A673 (cell line): ENCODE measurements around the gene SLX4IP. TPM values are rescaled to one million over a fixed set of nuclear protein-coding genes. Genes with fewer than 3 reads are reported as not detected.
"Not testable (repeated sequence)": the region's sequence is repeated elsewhere in the genome, so short reads cannot be mapped to it uniquely, and the experiment has no call there.

Experiments used
- BruUV-seq: library from RNA; stranded (reverse); fragments of 400-500 nt; replicated peaks from 2 replicates; lab custom pipeline; 2021; lab: Mats Ljungman, UMichigan
- CTCF ChIA-PET: fragments of 300-600 bp; sonication (Branson Sonifier 250); formaldehyde crosslinking; loops from one replicate; lab custom pipeline; 2022; ENCODE audit warnings: antibody characterized with exemption; lab: Charles Lee
- POLR2A ChIA-PET: fragments of 300-600 bp; sonication (Branson Sonifier 250); formaldehyde crosslinking; loops from one replicate; lab custom pipeline; 2022; ENCODE audit warnings: antibody characterized with exemption; ENCODE audit not compliant: low non-redundant PET; lab: Charles Lee
- DNase-seq: peaks from one replicate; pipeline ENCODE4 v3.0.0-alpha.2; 2015; ENCODE audit warnings: low spot score
- H3K27ac ChIP-seq: fragments of 200-600 bp; sonication (generic); 2 replicates; pipeline ENCODE4 v1.5.1; 2016; ENCODE audit warnings: mixed run types, low read depth, mild to moderate bottlenecking, mixed read lengths, antibody characterized with exemption, low read length; ENCODE audit not compliant: poor library complexity, severe bottlenecking
- H3K27me3 ChIP-seq: fragments of 200-600 bp; sonication (generic); replicated peaks from 2 replicates; pipeline ENCODE4 v1.6.1; 2017; ENCODE audit warnings: mixed run types, low read depth, mild to moderate bottlenecking, mixed read lengths, antibody characterized with exemption, low read length; ENCODE audit not compliant: insufficient read depth, poor library complexity
- H3K36me3 ChIP-seq: fragments of 200-600 bp; sonication (generic); 2 replicates; pipeline ENCODE4 v1.6.1; 2016; ENCODE audit warnings: mixed run types, mild to moderate bottlenecking, mixed read lengths, antibody characterized with exemption, low read length; ENCODE audit not compliant: insufficient read depth, poor library complexity, severe bottlenecking
- H3K4me1 ChIP-seq: fragments of 200-600 bp; sonication (generic); 2 replicates; pipeline ENCODE4 v1.6.1; 2017; ENCODE audit warnings: mixed run types, mild to moderate bottlenecking, mixed read lengths, antibody characterized with exemption, low read length; ENCODE audit not compliant: insufficient read depth, poor library complexity, severe bottlenecking
- H3K4me3 ChIP-seq: fragments of 200-600 bp; sonication (generic); 2 replicates; pipeline ENCODE4 v1.5.1; 2016; ENCODE audit warnings: low read depth, mixed run types, mild to moderate bottlenecking, mixed read lengths, low read length; ENCODE audit not compliant: poor library complexity, severe bottlenecking
- H3K9me3 ChIP-seq: fragments of 200-600 bp; sonication (generic); 2 replicates; pipeline ENCODE4 v1.6.1; 2016; ENCODE audit warnings: mixed run types, low read depth, mild to moderate bottlenecking, mixed read lengths, antibody characterized with exemption, low read length; ENCODE audit not compliant: poor library complexity, severe bottlenecking
- EZH2 ChIP-seq: fragments of 200-600 bp; sonication (generic); IDR thresholded peaks from 2 replicates; pipeline ENCODE4 v1.6.1; 2017; ENCODE audit warnings: borderline replicate concordance, low read depth, mild to moderate bottlenecking, mixed read lengths, antibody characterized with exemption, low read length; ENCODE audit not compliant: poor library complexity, severe bottlenecking
- intact Hi-C: fragments of 100-400 bp; cut with micrococcal nuclease; formaldehyde crosslinking; loops from one replicate; pipeline ENCODE4 v1.10.0; 2022; ENCODE audit not compliant: unreplicated experiment
- total RNA-seq: library from RNA; stranded (reverse); gene quantifications from 2 replicates; pipeline ENCODE4 v1.2.3, GENCODE V29; 2021
- TF ChIP-seq, protein P1 (sequence below): fragments of 300-800, 200-600 bp; sonication (generic); conservative IDR thresholded peaks from 2 replicates; pipeline ENCODE4 v1.5.1; 2017; ENCODE audit warnings: low read depth, mild to moderate bottlenecking, antibody characterized with exemption, low read length, moderate library complexity, mixed read lengths

The SLX4IP gene
- total RNA-seq, 1 experiment from 2014 or later = 9.8 TPM

DNA sequence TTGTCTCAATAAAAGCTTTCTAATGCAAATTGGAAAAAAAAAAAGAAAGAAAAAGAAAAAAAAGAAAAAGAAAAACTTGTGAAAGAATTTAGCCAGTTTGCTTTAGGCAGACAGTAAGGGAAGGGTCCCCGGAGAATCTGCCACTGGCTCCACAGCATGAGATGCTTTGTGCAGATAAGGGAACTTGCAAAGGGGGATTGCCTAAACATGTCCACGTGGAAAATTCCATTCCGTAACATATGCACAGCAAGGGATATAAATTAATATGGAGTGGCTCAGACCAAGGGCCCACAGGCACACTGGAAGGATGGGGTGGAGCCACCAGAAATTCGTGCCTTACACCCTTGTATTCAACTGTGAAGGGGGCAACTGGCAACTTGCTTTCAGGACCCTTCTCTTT, 46.5 kb upstream of the SLX4IP start:
- no TSS peak for BruUV-seq
- no peak for TF ChIP-seq EZH2
- H3K9me3 ChIP-seq = no peaks in the 10 kb centered on the region
- peak; percentile 45 for DNase-seq
- no peaks in the 10 kb centered on the region for H3K36me3 ChIP-seq
- H3K27me3 ChIP-seq = no peaks in the 10 kb centered on the region
- POLR2A ChIA-PET = no interaction called here
- H3K4me3 ChIP-seq = no peak overlapping the region
- H3K27ac ChIP-seq = no peak overlapping the region
- CTCF ChIA-PET = no interaction called here
- H3K4me1 ChIP-seq = no peaks in the 10 kb centered on the region
- intact Hi-C loops = no loop called here

DNA sequence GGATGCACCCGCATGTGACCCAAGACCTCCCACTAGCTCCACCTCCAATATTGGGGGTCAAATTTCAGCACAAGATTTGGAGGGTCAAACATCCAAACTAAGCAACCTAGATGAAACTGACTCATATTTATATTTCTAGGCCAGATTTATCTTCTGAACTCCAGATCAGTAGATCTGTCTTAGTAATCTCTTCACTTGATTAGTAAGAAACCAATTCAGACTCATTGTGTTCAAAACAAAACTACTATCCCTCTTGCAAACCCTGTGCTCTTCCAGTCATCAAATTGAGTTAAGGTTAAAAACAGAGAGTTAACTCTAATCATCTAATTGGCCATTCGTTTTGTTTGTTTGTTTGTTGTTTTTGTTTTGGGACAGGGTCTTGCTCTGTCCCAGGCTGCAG, 44.4 kb upstream of the SLX4IP start:
- no peak overlapping the region for H3K4me3 ChIP-seq
- DNase-seq = no peak
- no peak overlapping the region for H3K27ac ChIP-seq
- no peaks in the 10 kb centered on the region for H3K27me3 ChIP-seq
- H3K36me3 ChIP-seq = no peaks in the 10 kb centered on the region
- BruUV-seq = no TSS peak
- no peaks in the 10 kb centered on the region for H3K9me3 ChIP-seq
- H3K4me1 ChIP-seq = no peaks in the 10 kb centered on the region
- ChIA-PET CTCF (no interaction called here), POLR2A (no interaction called here)
- intact Hi-C loops = no loop called here
- TF ChIP-seq EZH2 = no peak
- TF ChIP-seq, protein P1, sequence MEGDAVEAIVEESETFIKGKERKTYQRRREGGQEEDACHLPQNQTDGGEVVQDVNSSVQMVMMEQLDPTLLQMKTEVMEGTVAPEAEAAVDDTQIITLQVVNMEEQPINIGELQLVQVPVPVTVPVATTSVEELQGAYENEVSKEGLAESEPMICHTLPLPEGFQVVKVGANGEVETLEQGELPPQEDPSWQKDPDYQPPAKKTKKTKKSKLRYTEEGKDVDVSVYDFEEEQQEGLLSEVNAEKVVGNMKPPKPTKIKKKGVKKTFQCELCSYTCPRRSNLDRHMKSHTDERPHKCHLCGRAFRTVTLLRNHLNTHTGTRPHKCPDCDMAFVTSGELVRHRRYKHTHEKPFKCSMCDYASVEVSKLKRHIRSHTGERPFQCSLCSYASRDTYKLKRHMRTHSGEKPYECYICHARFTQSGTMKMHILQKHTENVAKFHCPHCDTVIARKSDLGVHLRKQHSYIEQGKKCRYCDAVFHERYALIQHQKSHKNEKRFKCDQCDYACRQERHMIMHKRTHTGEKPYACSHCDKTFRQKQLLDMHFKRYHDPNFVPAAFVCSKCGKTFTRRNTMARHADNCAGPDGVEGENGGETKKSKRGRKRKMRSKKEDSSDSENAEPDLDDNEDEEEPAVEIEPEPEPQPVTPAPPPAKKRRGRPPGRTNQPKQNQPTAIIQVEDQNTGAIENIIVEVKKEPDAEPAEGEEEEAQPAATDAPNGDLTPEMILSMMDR = no peak

DNA sequence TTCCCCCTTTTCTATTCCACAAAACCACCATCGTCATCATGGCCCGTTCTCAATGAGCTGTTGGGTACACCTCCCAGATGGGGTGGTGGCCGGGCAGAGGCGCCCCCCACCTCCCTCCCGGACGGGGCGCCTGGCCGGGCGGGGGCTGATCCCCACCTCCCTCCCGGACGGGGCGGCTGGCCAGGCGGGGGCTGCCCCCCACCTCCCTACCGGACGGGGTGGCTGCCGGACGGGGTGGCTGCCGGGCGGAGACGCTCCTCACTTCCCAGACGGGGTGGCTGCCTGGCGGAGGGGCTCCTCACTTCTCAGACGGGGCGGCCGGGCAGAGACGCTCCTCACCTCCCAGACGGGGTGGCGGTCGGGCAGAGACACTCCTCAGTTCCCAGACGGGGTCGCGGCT, 40.4 kb upstream of the SLX4IP start:
- H3K27ac ChIP-seq, H3K4me1 ChIP-seq, BruUV-seq, H3K4me3 ChIP-seq, CTCF ChIA-PET, DNase-seq, intact Hi-C loops, POLR2A ChIA-PET, H3K36me3 ChIP-seq, H3K27me3 ChIP-seq, H3K9me3 ChIP-seq: not testable (repeated sequence)

DNA sequence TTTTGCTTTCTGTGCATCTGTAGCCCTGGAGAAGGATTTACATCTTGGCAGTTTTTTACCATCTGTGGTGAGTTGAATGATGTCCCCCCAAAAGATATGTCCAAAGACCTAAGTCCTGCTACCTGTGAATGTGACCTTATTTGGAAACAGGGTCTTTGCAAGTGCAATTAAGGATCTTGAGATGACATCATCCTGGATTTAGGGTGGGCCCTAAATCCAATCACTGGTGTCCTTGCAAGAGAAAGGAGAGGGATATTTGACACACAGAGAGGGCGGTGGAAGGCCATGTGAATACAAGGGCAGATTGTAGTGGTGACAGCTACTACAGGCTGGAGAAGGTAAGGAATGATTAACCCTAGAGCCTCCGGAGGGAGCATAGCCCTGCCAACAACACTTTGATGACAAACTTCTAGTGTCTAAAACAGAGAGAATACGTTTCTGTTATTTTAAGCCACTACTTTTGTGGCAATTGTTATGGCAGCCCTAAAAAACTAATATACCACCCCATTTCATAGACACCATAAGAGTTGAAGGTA, 36.2 kb upstream of the SLX4IP start:
- TF ChIP-seq, protein P1 = no peak
- TF ChIP-seq EZH2 = no peak
- ChIA-PET POLR2A (no interaction called here), CTCF (no interaction called here)
- Histone ChIP-seq H3K4me3 (no peak overlapping the region), H3K36me3 (no peaks in the 10 kb centered on the region), H3K27ac (no peak overlapping the region), H3K9me3 (no peaks in the 10 kb centered on the region), H3K27me3 (no peaks in the 10 kb centered on the region), H3K4me1 (no peaks in the 10 kb centered on the region)
- BruUV-seq = no TSS peak
- intact Hi-C loops = no loop called here
- no peak for DNase-seq
